ENCODE measurements around the gene AAMP. TPM values are rescaled to one million over a fixed set of nuclear protein-coding genes. Genes with fewer than 3 reads are reported as not detected.

The AAMP gene
- total and polyA plus RNA-seq, 4 experiments from 2014 or later = 66.2 to 101 (median 72.6) TPM

DNA sequence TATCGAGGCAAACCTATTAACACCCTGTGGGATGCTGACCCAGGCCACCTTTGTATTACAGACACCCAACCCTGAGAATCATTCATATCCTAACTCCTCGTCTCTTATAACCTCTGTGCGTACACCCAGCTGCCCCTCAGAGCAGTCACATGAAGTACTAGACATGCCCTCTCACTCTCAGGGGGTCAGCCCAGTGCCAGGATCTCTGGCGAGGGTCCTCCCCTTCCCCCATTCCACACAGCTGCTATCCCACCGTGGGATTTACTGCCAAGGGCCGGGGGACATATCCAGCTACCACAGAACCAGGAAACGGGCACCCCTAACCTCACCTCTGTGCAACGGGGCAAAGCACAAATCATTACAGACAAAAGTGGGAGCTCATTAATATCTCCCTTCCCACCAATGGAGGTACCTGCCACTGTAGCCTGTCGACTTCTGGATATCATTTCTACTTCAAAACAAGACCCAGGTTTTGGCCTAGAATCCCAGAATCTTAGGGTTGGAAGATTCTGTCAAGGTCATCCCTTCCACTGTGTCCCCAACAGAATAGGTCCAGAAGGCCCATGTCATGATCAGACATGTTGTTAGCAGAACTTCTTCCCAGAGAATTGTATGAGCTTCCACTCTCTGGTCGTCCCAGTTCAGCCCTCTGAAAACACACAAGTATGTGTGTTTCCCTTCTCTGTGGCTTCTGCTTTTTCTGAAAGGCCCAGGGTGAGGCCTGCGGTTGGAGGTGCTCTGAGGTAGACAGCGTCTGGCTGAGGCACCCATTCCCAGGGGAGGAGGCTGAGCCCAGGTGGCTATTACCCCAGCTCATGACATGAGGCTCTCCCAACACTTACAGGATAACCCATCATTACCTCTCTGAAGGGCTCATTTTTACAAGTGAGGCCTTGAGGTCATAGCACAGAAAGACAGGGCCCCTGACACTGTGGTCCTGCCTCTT lies 20.7 kb upstream of the AAMP start:
- H3K27ac ChIP-seq (ENCODE audit: low read depth, low read length) = peak overlapping the region; percentile 94
- ChIA-PET POLR2A (ENCODE audit: partially characterized antibody) (interaction anchor here (0.8 to 11.2 kb wide), 14 partner anchors 11 to 115 kb away, joined by 3 to 176 read pairs (median 6); partner anchors contain the start of genes AAMP and PNKD), CTCF (ENCODE audit: partially characterized antibody) (interaction anchor here (0.8 to 20.1 kb wide), 18 partner anchors 8 to 175 kb away, joined by 3 to 446 read pairs (median 5); partner anchors contain the start of genes AAMP, CATIP, CTDSP1 and PNKD)
- Mint-ChIP-seq H3K27me3 (no peaks in the 10 kb centered on the region), H3K4me1 (peaks cover 48 to 92% (median 68%) of the 10 kb centered on the region in 4 donors), H3K4me3 (peak overlapping the region; percentile 90 to 97 (median 96)), H3K36me3 (peaks cover 0 to 33% of the 10 kb centered on the region in 2 donors), H3K9me3 (no peaks in the 10 kb centered on the region), H3K27ac (peak overlapping the region; percentile 98 to 100 (median 99))
- peaks cover 74% of the 10 kb centered on the region for H3K4me1 ChIP-seq (ENCODE audit: insufficient read depth, low read length)
- intact Hi-C loops (cut with micrococcal nuclease) = loop anchor here (1.0 kb wide), 1 partner anchor 72 kb away; no protein-coding TSS in a partner anchor
- peak overlapping the region; percentile 74 to 78 for H3K4me3 ChIP-seq (ENCODE audit: low read length in 2 of 2)
- DNase-seq = peak; percentile 47 to 83 (median 59)
- no peaks in the 10 kb centered on the region for H3K36me3 ChIP-seq (ENCODE audit: insufficient read depth, low read length)
- no peaks in the 10 kb centered on the region for H3K27me3 ChIP-seq (ENCODE audit: insufficient read depth, low read length)
- H3K9me3 ChIP-seq (ENCODE audit: control insufficient read depth in 1 of 2, low read length in 2 of 2) = no peaks in the 10 kb centered on the region

DNA sequence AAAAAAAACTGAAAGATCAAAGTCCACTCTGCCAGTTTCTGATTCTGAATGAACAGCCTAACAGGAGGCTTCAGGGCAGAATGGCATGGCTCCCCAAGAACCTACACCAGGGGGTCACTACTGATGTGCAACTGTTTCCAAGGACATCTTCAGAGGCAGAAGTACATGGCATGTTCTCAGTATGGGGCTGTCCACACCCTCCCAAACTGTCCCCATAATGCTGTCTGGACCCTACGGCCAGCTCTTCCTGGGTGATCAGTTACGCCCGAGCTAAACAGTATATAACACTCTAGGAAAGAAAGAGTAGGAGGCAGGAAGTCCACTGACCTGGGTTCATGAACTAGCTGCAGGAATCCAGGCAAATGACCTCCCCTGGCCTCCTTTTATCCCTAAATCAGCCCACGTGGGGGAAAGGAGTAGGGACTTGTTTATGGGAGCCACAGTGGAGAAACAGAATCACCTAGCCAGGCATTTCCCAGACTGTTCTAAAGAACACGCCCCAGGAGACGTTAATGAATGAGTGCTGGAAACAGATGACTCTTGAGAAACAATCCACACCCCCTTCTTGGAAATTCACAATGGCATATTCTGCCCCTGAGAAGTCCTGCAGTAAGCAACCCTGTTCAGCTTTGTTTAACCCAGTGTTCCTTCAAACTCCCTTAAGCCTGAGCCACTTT lies 19.8 kb upstream of the AAMP start:
- Histone ChIP-seq H3K27me3 (ENCODE audit: insufficient read depth, low read length) (no peaks in the 10 kb centered on the region), H3K27ac (ENCODE audit: low read depth, low read length) (peak overlapping the region; percentile 94), H3K4me1 (ENCODE audit: insufficient read depth, low read length) (peaks cover 82% of the 10 kb centered on the region), H3K36me3 (ENCODE audit: insufficient read depth, low read length) (no peaks in the 10 kb centered on the region), H3K9me3 (ENCODE audit: control insufficient read depth in 1 of 2, low read length in 2 of 2) (no peaks in the 10 kb centered on the region), H3K4me3 (ENCODE audit: low read length in 2 of 2) (peak overlapping the region; percentile 74 to 78)
- Mint-ChIP-seq H3K4me3 (peak overlapping the region; percentile 90 to 97 (median 96)), H3K4me1 (peaks cover 54 to 93% (median 70%) of the 10 kb centered on the region in 4 donors), H3K36me3 (peaks cover 0 to 33% of the 10 kb centered on the region in 2 donors), H3K27ac (peak overlapping the region; percentile 98 to 100 (median 99)), H3K9me3 (no peaks in the 10 kb centered on the region), H3K27me3 (no peaks in the 10 kb centered on the region)
- no peak for DNase-seq
- intact Hi-C loops (cut with micrococcal nuclease) = loop anchor here (5.0 kb wide), 2 partner anchors 603 to 1098 kb away; partner anchors contain the start of gene DNPEP
- POLR2A ChIA-PET (ENCODE audit: partially characterized antibody) = interaction anchor here (0.8 to 11.2 kb wide), 15 partner anchors 10 to 116 kb away, joined by 3 to 176 read pairs (median 5); partner anchors contain the start of genes AAMP, CATIP and PNKD
- CTCF ChIA-PET (ENCODE audit: partially characterized antibody) = interaction anchor here (0.8 to 20.1 kb wide), 12 partner anchors 9 to 111 kb away, joined by 3 to 446 read pairs (median 4); partner anchors contain the start of genes AAMP, CATIP, CTDSP1 and PNKD

DNA sequence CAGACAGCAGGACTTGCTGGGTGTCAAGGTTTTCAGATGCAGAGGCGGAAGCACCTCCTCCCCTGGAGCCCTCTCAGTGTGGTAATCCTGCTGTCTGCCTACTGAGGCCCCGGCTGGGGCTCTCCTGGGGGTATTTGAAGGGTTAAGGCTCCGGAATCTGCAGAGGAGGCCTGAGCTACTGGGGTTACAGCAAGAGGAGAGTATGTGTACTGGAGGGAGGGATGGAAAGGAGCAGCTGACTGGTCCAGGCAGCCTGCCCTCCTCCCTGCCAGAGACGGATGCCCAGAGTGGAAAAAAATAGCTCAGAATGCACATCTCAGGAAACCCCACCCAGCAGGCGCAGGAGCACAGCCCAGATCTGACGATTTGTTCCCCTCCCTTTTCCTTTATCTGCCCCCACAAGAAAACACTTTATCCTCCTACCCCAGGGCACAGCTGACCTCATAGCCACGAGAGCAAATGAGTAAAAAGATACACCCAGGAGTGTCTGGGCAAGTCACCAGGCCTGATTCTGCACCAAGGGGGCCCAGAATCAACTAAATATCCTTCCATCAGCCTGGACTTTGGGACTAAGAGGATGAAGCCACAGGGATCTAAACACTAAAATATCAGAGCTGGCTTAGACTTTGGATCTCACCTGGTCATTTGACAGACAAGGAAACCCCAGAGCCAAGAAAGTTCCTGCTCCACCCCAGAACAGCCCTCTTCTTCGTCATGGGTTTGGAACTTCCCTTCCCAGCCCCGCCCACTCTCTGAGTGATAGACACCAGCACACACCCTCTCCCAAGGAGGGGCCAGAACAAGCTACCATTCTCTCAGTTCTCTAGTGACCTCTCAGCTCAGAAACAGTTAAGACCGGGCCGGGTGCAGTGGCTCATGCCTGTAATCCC lies 16.9 kb upstream of the AAMP start:
- peak overlapping the region; percentile 98 to 100 (median 99) for H3K27ac Mint-ChIP-seq
- no peaks in the 10 kb centered on the region for H3K9me3 ChIP-seq (ENCODE audit: control insufficient read depth in 1 of 2, low read length in 2 of 2)
- ChIA-PET POLR2A (ENCODE audit: partially characterized antibody) (interaction anchor here (0.6 to 11.0 kb wide), 22 partner anchors 9 to 963 kb away, joined by 3 to 188 read pairs (median 5); partner anchors contain the start of genes AAMP, BCS1L, CATIP and CTDSP1), CTCF (ENCODE audit: partially characterized antibody) (interaction anchor here (0.7 to 20.1 kb wide), 16 partner anchors 9 to 899 kb away, joined by 3 to 446 read pairs (median 4); partner anchors contain the start of genes AAMP, CATIP and PNKD)
- no peaks in the 10 kb centered on the region for H3K27me3 Mint-ChIP-seq
- H3K36me3 ChIP-seq (ENCODE audit: insufficient read depth, low read length) = peaks cover 18% of the 10 kb centered on the region
- H3K27me3 ChIP-seq (ENCODE audit: insufficient read depth, low read length) = no peaks in the 10 kb centered on the region
- peak overlapping the region; percentile 53 to 86 for H3K4me3 ChIP-seq (ENCODE audit: low read length in 2 of 2)
- peaks cover 0 to 46% of the 10 kb centered on the region in 2 donors for H3K36me3 Mint-ChIP-seq
- peaks cover 92% of the 10 kb centered on the region for H3K4me1 ChIP-seq (ENCODE audit: insufficient read depth, low read length)
- H3K9me3 Mint-ChIP-seq = no peaks in the 10 kb centered on the region
- peak overlapping the region; percentile 90 to 97 (median 91) for H3K4me3 Mint-ChIP-seq
- H3K27ac ChIP-seq (ENCODE audit: low read depth, low read length) = peak overlapping the region; percentile 94
- DNase-seq = peak; percentile 84 to 97 (median 87)
- H3K4me1 Mint-ChIP-seq = peaks cover 55 to 95% (median 73%) of the 10 kb centered on the region in 4 donors
- intact Hi-C loops (cut with micrococcal nuclease) = loop anchor here (1.0 to 5.0 kb wide), 4 partner anchors 17 to 1100 kb away; partner anchors contain the start of genes AAMP, CNOT9, DNPEP and PNKD

DNA sequence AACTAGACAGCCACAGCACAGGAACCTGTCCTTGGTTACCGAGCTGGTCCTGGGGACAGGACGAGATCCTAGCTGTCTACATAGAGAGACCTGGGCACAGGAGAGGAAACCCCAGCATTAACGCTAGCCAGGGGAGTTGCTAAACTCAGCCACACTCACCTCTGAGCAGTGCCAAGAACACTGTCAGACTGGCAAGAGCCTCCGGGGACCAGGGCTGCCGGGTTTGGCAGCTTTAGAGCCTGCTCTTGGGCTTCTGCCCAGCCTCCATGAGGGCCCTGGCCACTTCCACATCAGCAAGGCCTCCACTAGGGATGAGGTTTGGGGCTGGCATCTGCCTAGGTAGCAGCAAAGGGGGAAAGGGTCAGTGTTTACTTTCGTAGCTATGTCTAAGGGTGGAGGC lies 15.7 kb upstream of the AAMP start:
- Histone ChIP-seq H3K4me1 (ENCODE audit: insufficient read depth, low read length) (peaks cover 87% of the 10 kb centered on the region), H3K4me3 (ENCODE audit: low read length in 2 of 2) (peak overlapping the region; percentile 53 to 86), H3K27ac (ENCODE audit: low read depth, low read length) (peak overlapping the region; percentile 94), H3K9me3 (ENCODE audit: control insufficient read depth in 1 of 2, low read length in 2 of 2) (no peaks in the 10 kb centered on the region), H3K36me3 (ENCODE audit: insufficient read depth, low read length) (peaks cover 26% of the 10 kb centered on the region), H3K27me3 (ENCODE audit: insufficient read depth, low read length) (no peaks in the 10 kb centered on the region)
- ChIA-PET CTCF (ENCODE audit: partially characterized antibody) (interaction anchor here (0.6 to 20.1 kb wide), 8 partner anchors 10 to 110 kb away, joined by 3 to 446 read pairs (median 16); partner anchors contain the start of genes AAMP, CATIP and PNKD), POLR2A (ENCODE audit: partially characterized antibody) (interaction anchor here (0.8 to 11.0 kb wide), 13 partner anchors 10 to 425 kb away, joined by 3 to 188 read pairs (median 3); partner anchors contain the start of genes AAMP, CTDSP1 and PNKD)
- no peaks in the 10 kb centered on the region for H3K9me3 Mint-ChIP-seq
- peak overlapping the region; percentile 90 to 97 (median 91) for H3K4me3 Mint-ChIP-seq
- intact Hi-C loops (cut with micrococcal nuclease) = loop anchor here (1.0 to 5.0 kb wide), 4 partner anchors 15 to 1102 kb away; partner anchors contain the start of genes AAMP, CNOT9, DNPEP and PNKD
- H3K27ac Mint-ChIP-seq = peak overlapping the region; percentile 98 to 100 (median 99)
- DNase-seq = peak in 1 of 5 donors; percentile 58
- peaks cover 4 to 43% of the 10 kb centered on the region in 2 donors for H3K36me3 Mint-ChIP-seq
- no peaks in the 10 kb centered on the region for H3K27me3 Mint-ChIP-seq
- H3K4me1 Mint-ChIP-seq = peaks cover 52 to 90% (median 71%) of the 10 kb centered on the region in 4 donors

DNA sequence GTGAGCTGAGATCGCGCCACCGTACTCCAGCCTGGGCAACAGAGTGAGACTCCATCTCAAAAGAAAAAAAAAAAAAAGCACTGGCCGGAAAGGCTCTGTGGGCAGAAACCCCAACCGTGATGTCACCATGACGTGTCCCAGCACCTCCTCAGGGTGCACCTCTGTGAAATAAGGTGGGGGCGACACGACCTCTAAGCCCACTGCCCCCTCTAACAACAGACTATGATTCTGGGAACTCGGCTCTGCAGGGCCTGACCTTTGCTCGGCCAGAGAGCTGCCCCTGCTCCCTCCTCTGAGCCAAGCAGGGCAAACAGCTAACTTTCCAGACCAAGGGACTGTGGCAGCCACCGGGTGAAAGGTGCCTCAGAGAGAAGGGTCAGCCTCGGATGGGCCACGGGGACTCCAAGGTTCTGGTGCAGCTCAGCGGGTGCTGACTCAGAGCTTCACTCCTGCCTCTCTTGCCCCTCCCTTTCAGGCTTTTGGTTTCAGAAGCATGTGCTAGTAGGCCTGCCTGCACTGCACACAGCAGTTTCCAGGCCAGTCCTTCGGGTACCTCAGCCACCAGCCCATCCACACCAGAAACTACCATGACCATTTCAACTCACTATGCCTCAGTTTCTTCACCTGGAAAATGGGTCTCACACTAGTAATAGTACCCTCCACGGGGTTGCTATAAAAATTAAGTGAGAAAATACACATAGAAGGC lies 14.3 kb upstream of the AAMP start:
- peaks cover 17 to 46% of the 10 kb centered on the region in 2 donors for H3K36me3 Mint-ChIP-seq
- Histone ChIP-seq H3K4me3 (ENCODE audit: low read length in 2 of 2) (peak overlapping the region in 1 of 2 donors; percentile 16), H3K36me3 (ENCODE audit: insufficient read depth, low read length) (peaks cover 39% of the 10 kb centered on the region), H3K9me3 (ENCODE audit: control insufficient read depth in 1 of 2, low read length in 2 of 2) (no peaks in the 10 kb centered on the region), H3K27ac (ENCODE audit: low read depth, low read length) (peak overlapping the region; percentile 94), H3K4me1 (ENCODE audit: insufficient read depth, low read length) (peaks cover 74% of the 10 kb centered on the region), H3K27me3 (ENCODE audit: insufficient read depth, low read length) (no peaks in the 10 kb centered on the region)
- H3K27ac Mint-ChIP-seq = peak overlapping the region; percentile 98 to 100 (median 99)
- peak overlapping the region; percentile 74 to 96 (median 85) for H3K4me3 Mint-ChIP-seq
- no peaks in the 10 kb centered on the region for H3K9me3 Mint-ChIP-seq
- ChIA-PET CTCF (ENCODE audit: partially characterized antibody) (interaction anchor here (0.9 to 20.1 kb wide), 6 partner anchors 8 to 74 kb away, joined by 3 to 446 read pairs (median 14); partner anchors contain the start of genes AAMP, CATIP, PNKD and TMBIM1), POLR2A (ENCODE audit: partially characterized antibody) (interaction anchor here (0.6 to 11.0 kb wide), 10 partner anchors 10 to 121 kb away, joined by 3 to 188 read pairs (median 4); partner anchors contain the start of genes AAMP, CATIP, CTDSP1 and PNKD)
- peaks cover 43 to 83% (median 63%) of the 10 kb centered on the region in 4 donors for H3K4me1 Mint-ChIP-seq
- intact Hi-C loops (cut with micrococcal nuclease) = loop anchor here (1.0 kb wide), 1 partner anchor 8 kb away; the partner anchor contains the start of gene TMBIM1
- DNase-seq = peak; percentile 46 to 84 (median 50)
- H3K27me3 Mint-ChIP-seq = no peaks in the 10 kb centered on the region
